HEK293 (cell line): ENCODE data around the gene UBE2Q2.

Source experiments
- BCL11B ChIP-seq: fragments of 450-650 bp; formaldehyde crosslinking; IDR thresholded peaks from 2 replicates; pipeline ENCODE4 v1.5.1; 2016; ENCODE audit warnings: low read depth, missing biosample characterization, missing genetic modification characterization
- FEZF1 ChIP-seq: fragments of 450-650 bp; formaldehyde crosslinking; IDR thresholded peaks from 2 replicates; pipeline ENCODE4 v1.5.1; 2016; ENCODE audit warnings: missing biosample characterization, missing genetic modification characterization
- KLF10 ChIP-seq: fragments of 450-650 bp; IDR thresholded peaks from 2 replicates; pipeline ENCODE4 v1.5.1; 2018; ENCODE audit warnings: missing biosample characterization, mild to moderate bottlenecking, missing genetic modification characterization
- KLF7 ChIP-seq: fragments of 450-650 bp; formaldehyde crosslinking; IDR thresholded peaks from 2 replicates; pipeline ENCODE4 v1.5.1; 2016; ENCODE audit warnings: missing biosample characterization, missing genetic modification characterization, borderline replicate concordance
- KLF9 ChIP-seq: fragments of 450-650 bp; formaldehyde crosslinking; IDR thresholded peaks from 2 replicates; pipeline ENCODE4 v1.5.1; 2016; ENCODE audit warnings: missing biosample characterization, missing genetic modification characterization, low read depth
- OSR2 ChIP-seq: fragments of 450-650 bp; formaldehyde crosslinking; IDR thresholded peaks from 2 replicates; pipeline ENCODE4 v1.5.1; 2016; ENCODE audit warnings: missing biosample characterization, missing genetic modification characterization
- PBX3 ChIP-seq: sonication (generic); formaldehyde crosslinking; IDR thresholded peaks from 2 replicates; pipeline ENCODE4 v1.8.1; 2022; ENCODE audit warnings: mild to moderate bottlenecking, moderate library complexity, missing genetic modification reagents
- RBAK ChIP-seq: fragments of 450-650 bp; formaldehyde crosslinking; IDR thresholded peaks from 2 replicates; pipeline ENCODE4 v1.5.1; 2016; ENCODE audit warnings: missing biosample characterization, missing genetic modification characterization
- SCRT1 ChIP-seq: fragments of 450-650 bp; formaldehyde crosslinking; IDR thresholded peaks from 2 replicates; pipeline ENCODE4 v1.5.1; 2016; ENCODE audit warnings: missing biosample characterization, missing genetic modification characterization, borderline replicate concordance
- ZBTB1 ChIP-seq: fragments of 450-650 bp; formaldehyde crosslinking; IDR thresholded peaks from 2 replicates; pipeline ENCODE4 v1.5.1; 2016; ENCODE audit warnings: missing biosample characterization, missing genetic modification characterization
- ZFP3 ChIP-seq: fragments of 450-650 bp; formaldehyde crosslinking; IDR thresholded peaks from 2 replicates; pipeline ENCODE4 v1.5.1; 2016; ENCODE audit warnings: low read depth, missing biosample characterization, missing genetic modification characterization
- ZNF114 ChIP-seq: fragments of 450-650 bp; formaldehyde crosslinking; IDR thresholded peaks from 2 replicates; pipeline ENCODE4 v1.5.0; 2017; ENCODE audit warnings: missing biosample characterization, missing genetic modification characterization
- ZNF133 ChIP-seq: fragments of 450-650 bp; formaldehyde crosslinking; IDR thresholded peaks from 2 replicates; pipeline ENCODE4 v1.5.1; 2016; ENCODE audit warnings: missing biosample characterization, missing genetic modification characterization
- ZNF138 ChIP-seq: fragments of 450-650 bp; formaldehyde crosslinking; IDR thresholded peaks from 2 replicates; pipeline ENCODE4 v1.5.1; 2016; ENCODE audit warnings: missing biosample characterization, missing genetic modification characterization, borderline replicate concordance
- ZNF2 ChIP-seq: fragments of 450-650 bp; formaldehyde crosslinking; IDR thresholded peaks from 2 replicates; pipeline ENCODE4 v1.5.1; 2016; ENCODE audit warnings: missing biosample characterization, missing genetic modification characterization
- ZNF24 ChIP-seq: fragments of 450-650 bp; formaldehyde crosslinking; IDR thresholded peaks from 2 replicates; pipeline ENCODE4 v1.5.1; 2016; ENCODE audit warnings: missing biosample characterization, missing genetic modification characterization
- ZNF362 ChIP-seq: fragments of 450-650 bp; formaldehyde crosslinking; IDR thresholded peaks from 2 replicates; pipeline ENCODE4 v1.5.1; 2016; ENCODE audit warnings: missing biosample characterization, missing genetic modification characterization
- ZNF394 ChIP-seq: fragments of 450-650 bp; formaldehyde crosslinking; IDR thresholded peaks from 2 replicates; pipeline ENCODE4 v1.5.1; 2016; ENCODE audit warnings: missing biosample characterization, missing genetic modification characterization, mild to moderate bottlenecking, moderate library complexity, borderline replicate concordance
- ZNF501 ChIP-seq: fragments of 450-650 bp; formaldehyde crosslinking; IDR thresholded peaks from 2 replicates; pipeline ENCODE4 v1.5.1; 2016; ENCODE audit warnings: missing biosample characterization, missing genetic modification characterization
- ZNF548 ChIP-seq: fragments of 450-650 bp; formaldehyde crosslinking; IDR thresholded peaks from 2 replicates; pipeline ENCODE4 v1.5.1; 2016; ENCODE audit warnings: missing biosample characterization, missing genetic modification characterization
- ZNF624 ChIP-seq: fragments of 450-650 bp; formaldehyde crosslinking; IDR thresholded peaks from 2 replicates; pipeline ENCODE4 v1.5.1; 2017; ENCODE audit warnings: missing biosample characterization, missing genetic modification characterization
- ZNF658 ChIP-seq: fragments of 450-650 bp; formaldehyde crosslinking; IDR thresholded peaks from 2 replicates; pipeline ENCODE4; 2016; ENCODE audit warnings: missing biosample characterization, missing genetic modification characterization
- ZNF664 ChIP-seq: fragments of 450-650 bp; formaldehyde crosslinking; IDR thresholded peaks from 2 replicates; pipeline ENCODE4 v1.5.1; 2016; ENCODE audit warnings: missing biosample characterization, missing genetic modification characterization
- ZNF701 ChIP-seq: fragments of 450-650 bp; formaldehyde crosslinking; IDR thresholded peaks from 2 replicates; pipeline ENCODE4 v1.5.1; 2016; ENCODE audit warnings: missing biosample characterization, missing genetic modification characterization
- ZNF776 ChIP-seq: fragments of 450-650 bp; formaldehyde crosslinking; IDR thresholded peaks from 2 replicates; pipeline ENCODE4 v1.5.0; 2017; ENCODE audit warnings: missing biosample characterization, missing genetic modification characterization, borderline replicate concordance
- ZNF777 ChIP-seq: fragments of 450-650 bp; formaldehyde crosslinking; IDR thresholded peaks from 2 replicates; pipeline ENCODE4 v1.5.1; 2017; ENCODE audit warnings: missing biosample characterization, missing genetic modification characterization, borderline replicate concordance
- ZNF830 ChIP-seq: fragments of 450-650 bp; IDR thresholded peaks from 2 replicates; pipeline ENCODE4 v1.5.0; 2018; ENCODE audit warnings: missing biosample characterization, missing genetic modification characterization, low read depth, mild to moderate bottlenecking, moderate library complexity
- ZSCAN23 ChIP-seq: fragments of 450-650 bp; formaldehyde crosslinking; IDR thresholded peaks from 2 replicates; pipeline ENCODE4 v1.5.1; 2016; ENCODE audit warnings: missing biosample characterization, missing genetic modification characterization
- TF ChIP-seq, protein P1 (sequence below): fragments of 450-650 bp; formaldehyde crosslinking; IDR thresholded peaks from 2 replicates; pipeline ENCODE4 v1.5.1; 2016; ENCODE audit warnings: missing biosample characterization, missing genetic modification characterization
- TF ChIP-seq, protein P2 (sequence below): fragments of 450-650 bp; formaldehyde crosslinking; IDR thresholded peaks from 2 replicates; pipeline ENCODE4 v1.5.1; 2017; ENCODE audit warnings: missing biosample characterization, missing genetic modification characterization
- TF ChIP-seq, protein P3 (sequence below): fragments of 450-650 bp; formaldehyde crosslinking; IDR thresholded peaks from 2 replicates; pipeline ENCODE4 v1.5.1; 2016; ENCODE audit warnings: missing biosample characterization, missing genetic modification characterization
- TF ChIP-seq, protein P4 (sequence below): fragments of 450-650 bp; formaldehyde crosslinking; IDR thresholded peaks from 2 replicates; pipeline ENCODE4 v1.5.1; 2016; ENCODE audit warnings: missing biosample characterization, missing genetic modification characterization

Gene UBE2Q2

DNA sequence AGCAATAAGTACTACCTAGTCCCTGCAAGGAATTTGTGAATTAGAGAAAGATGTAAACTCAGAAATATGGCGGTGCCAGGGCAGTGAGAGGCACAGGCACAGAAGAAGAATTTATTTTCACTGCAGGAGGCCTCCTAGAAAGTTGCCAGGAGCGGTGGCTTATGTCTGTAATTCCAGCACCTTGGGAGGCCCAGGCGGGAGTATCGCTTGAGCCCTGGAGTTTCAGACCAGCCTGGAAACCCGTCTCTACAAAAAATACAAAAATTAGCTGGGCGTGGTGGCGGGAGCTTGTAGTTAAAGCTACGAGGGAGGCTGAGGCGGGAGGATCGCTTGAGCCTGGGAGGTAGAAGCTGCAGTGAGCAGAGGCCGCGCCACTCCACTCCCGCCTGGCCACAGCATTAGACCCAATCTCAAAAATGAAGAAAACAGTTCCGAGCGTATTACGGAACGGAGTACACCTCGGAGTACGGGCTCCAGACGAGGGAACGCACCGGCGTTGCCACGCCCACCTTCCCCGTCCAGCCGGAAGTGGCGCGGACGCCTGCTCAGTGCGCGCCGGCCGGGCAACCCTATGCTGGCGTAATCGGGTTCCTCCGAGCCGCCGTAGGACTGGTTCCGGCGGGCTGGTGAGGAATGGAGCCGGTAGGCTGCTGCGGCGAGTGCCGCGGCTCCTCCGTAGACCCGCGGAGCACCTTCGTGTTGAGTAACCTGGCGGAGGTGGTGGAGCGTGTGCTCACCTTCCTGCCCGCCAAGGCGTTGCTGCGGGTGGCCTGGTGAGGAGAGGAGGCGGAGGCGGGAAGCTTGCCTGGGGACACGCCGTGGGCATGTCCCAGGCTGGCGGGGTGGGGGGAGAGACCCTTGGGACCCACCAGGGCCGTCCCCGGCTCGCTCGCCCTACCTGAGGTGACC is 60.3 kb downstream of the UBE2Q2 start, which contains the start of gene FBXO22 (continued):
- TF ChIP-seq SCRT1 (tag by site-specific recombination): no peak
- TF ChIP-seq ZFP3 (tag by site-specific recombination): no peak
- TF ChIP-seq ZNF830: no peak
- TF ChIP-seq ZNF701: no peak
- TF ChIP-seq, protein P1, sequence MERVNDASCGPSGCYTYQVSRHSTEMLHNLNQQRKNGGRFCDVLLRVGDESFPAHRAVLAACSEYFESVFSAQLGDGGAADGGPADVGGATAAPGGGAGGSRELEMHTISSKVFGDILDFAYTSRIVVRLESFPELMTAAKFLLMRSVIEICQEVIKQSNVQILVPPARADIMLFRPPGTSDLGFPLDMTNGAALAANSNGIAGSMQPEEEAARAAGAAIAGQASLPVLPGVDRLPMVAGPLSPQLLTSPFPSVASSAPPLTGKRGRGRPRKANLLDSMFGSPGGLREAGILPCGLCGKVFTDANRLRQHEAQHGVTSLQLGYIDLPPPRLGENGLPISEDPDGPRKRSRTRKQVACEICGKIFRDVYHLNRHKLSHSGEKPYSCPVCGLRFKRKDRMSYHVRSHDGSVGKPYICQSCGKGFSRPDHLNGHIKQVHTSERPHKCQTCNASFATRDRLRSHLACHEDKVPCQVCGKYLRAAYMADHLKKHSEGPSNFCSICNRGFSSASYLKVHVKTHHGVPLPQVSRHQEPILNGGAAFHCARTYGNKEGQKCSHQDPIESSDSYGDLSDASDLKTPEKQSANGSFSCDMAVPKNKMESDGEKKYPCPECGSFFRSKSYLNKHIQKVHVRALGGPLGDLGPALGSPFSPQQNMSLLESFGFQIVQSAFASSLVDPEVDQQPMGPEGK (tag by site-specific recombination): peak; percentile 74
- TF ChIP-seq ZNF777 (tag by site-specific recombination): no peak
- no peak for TF ChIP-seq ZNF138 (tag by site-specific recombination)
- no peak; the same call in 1 of the 2 replicates for TF ChIP-seq PBX3 (CRISPR knock-in tag)
- no peak for TF ChIP-seq ZNF776 (tag by site-specific recombination)
- TF ChIP-seq ZNF114 (tag by site-specific recombination): no peak
- 0 out of 2 replicates have a peak, but pooled peaks have one; percentile 9 for TF ChIP-seq ZNF624 (tag by site-specific recombination)
- TF ChIP-seq OSR2: no peak
- peak; percentile 99 for TF ChIP-seq KLF9 (tag by site-specific recombination)
- TF ChIP-seq, protein P2, sequence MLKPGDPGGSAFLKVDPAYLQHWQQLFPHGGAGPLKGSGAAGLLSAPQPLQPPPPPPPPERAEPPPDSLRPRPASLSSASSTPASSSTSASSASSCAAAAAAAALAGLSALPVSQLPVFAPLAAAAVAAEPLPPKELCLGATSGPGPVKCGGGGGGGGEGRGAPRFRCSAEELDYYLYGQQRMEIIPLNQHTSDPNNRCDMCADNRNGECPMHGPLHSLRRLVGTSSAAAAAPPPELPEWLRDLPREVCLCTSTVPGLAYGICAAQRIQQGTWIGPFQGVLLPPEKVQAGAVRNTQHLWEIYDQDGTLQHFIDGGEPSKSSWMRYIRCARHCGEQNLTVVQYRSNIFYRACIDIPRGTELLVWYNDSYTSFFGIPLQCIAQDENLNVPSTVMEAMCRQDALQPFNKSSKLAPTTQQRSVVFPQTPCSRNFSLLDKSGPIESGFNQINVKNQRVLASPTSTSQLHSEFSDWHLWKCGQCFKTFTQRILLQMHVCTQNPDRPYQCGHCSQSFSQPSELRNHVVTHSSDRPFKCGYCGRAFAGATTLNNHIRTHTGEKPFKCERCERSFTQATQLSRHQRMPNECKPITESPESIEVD (tag by site-specific recombination): no peak
- peak; percentile 67; the same call in 1 of the 2 replicates for TF ChIP-seq ZNF362 (tag by site-specific recombination)
- peak; percentile 29; the same call in 1 of the 2 replicates for TF ChIP-seq ZBTB1
- 0 out of 2 replicates have a peak, but pooled peaks have one; percentile 10 for TF ChIP-seq ZNF548 (tag by site-specific recombination)
- TF ChIP-seq ZNF664 (tag by site-specific recombination): 0 out of 2 replicates have a peak, but pooled peaks have one; percentile 7
- no peak for TF ChIP-seq ZNF133 (tag by site-specific recombination)
- peak; percentile 22; the same call in 1 of the 2 replicates for TF ChIP-seq BCL11B (tag by site-specific recombination)
- peak; percentile 91 for TF ChIP-seq KLF10 (tag by site-specific recombination)
- TF ChIP-seq ZSCAN23: 0 out of 2 replicates have a peak, but pooled peaks have one; percentile 85
- no peak for TF ChIP-seq ZNF658
- TF ChIP-seq, protein P3, sequence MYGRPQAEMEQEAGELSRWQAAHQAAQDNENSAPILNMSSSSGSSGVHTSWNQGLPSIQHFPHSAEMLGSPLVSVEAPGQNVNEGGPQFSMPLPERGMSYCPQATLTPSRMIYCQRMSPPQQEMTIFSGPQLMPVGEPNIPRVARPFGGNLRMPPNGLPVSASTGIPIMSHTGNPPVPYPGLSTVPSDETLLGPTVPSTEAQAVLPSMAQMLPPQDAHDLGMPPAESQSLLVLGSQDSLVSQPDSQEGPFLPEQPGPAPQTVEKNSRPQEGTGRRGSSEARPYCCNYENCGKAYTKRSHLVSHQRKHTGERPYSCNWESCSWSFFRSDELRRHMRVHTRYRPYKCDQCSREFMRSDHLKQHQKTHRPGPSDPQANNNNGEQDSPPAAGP (tag by site-specific recombination): peak; percentile 92
- peak; percentile 80 for TF ChIP-seq ZNF2
- peak; percentile 89; the same call in 1 of the 2 replicates for TF ChIP-seq KLF7 (tag by site-specific recombination)
- TF ChIP-seq, protein P4, sequence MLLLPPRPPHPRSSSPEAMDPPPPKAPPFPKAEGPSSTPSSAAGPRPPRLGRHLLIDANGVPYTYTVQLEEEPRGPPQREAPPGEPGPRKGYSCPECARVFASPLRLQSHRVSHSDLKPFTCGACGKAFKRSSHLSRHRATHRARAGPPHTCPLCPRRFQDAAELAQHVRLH (tag by site-specific recombination): no peak; the same call in none of the 2 replicates
- peak; percentile 54 for TF ChIP-seq ZNF24 (tag by site-specific recombination)
- TF ChIP-seq RBAK (tag by site-specific recombination): no peak
- no peak for TF ChIP-seq FEZF1
- TF ChIP-seq ZNF394 (tag by site-specific recombination): peak; percentile 65; the same call in 1 of the 2 replicates
- TF ChIP-seq ZNF501 (tag by site-specific recombination): peak; percentile 95
